ENCODE measurements around the gene COLGALT1. TPM values are rescaled to one million over a fixed set of nuclear protein-coding genes. Genes with fewer than 3 reads are reported as not detected.
"Not testable (repeated sequence)": the region's sequence is repeated elsewhere in the genome, so short reads cannot be mapped to it uniquely, and the experiment has no call there.

The COLGALT1 gene
- total and polyA plus RNA-seq, 2 experiments from 2014 or later, result 18.2 to 63.4 TPM

- H4K20me1 ChIP-seq (replicated peaks; ENCODE audit: insufficient read depth); H3K27me3 ChIP-seq (ENCODE audit: insufficient read depth); H3F3A ChIP-seq (replicated peaks; ENCODE audit: low read depth); H3K4me3 ChIP-seq; H3K36me3 ChIP-seq (ENCODE audit: insufficient read depth); H3K4me3 Mint-ChIP-seq; H2AFZ ChIP-seq; H3K4me2 ChIP-seq; H3K9me2 ChIP-seq (ENCODE audit: insufficient read depth); H3K4me1 ChIP-seq (ENCODE audit: insufficient read depth); DNase-seq (ENCODE audit: low spot score); H3K9me3 Mint-ChIP-seq; H3K27ac ChIP-seq (ENCODE audit: low read depth); H3K27me3 Mint-ChIP-seq (ENCODE audit: insufficient read depth, low read depth, poor library complexity); H3K27ac Mint-ChIP-seq; ATAC-seq; H3K4me1 Mint-ChIP-seq; H3K79me2 ChIP-seq (replicated peaks; ENCODE audit: insufficient read depth): not testable (repeated sequence)
- peaks cover 36% of the 10 kb centered on the region for H3K36me3 Mint-ChIP-seq (ENCODE audit: low read depth)
Measured at GRCh38 chr19:17518654-17519053, 36.8 kb upstream of the COLGALT1 start.

GRCh38 chr19:17519967-17520366 is 35.5 kb upstream of the COLGALT1 start:
- no peaks in the 10 kb centered on the region for H3K4me1 Mint-ChIP-seq
- H3K4me3 Mint-ChIP-seq, result no peak overlapping the region
- H3K27me3 Mint-ChIP-seq (ENCODE audit: insufficient read depth, low read depth, poor library complexity), result peaks cover 14% of the 10 kb centered on the region
- Histone ChIP-seq H3K9me2 (ENCODE audit: insufficient read depth) (no peaks in the 10 kb centered on the region), H3K79me2 (replicated peaks; ENCODE audit: insufficient read depth) (no peaks in the 10 kb centered on the region), H3F3A (replicated peaks; ENCODE audit: low read depth) (peaks cover 3% of the 10 kb centered on the region; the same call in 1 of the 2 replicates), H2AFZ (no peak overlapping the region), H4K20me1 (replicated peaks; ENCODE audit: insufficient read depth) (no peaks in the 10 kb centered on the region), H3K36me3 (ENCODE audit: insufficient read depth) (peaks cover 5% of the 10 kb centered on the region; the same call in 1 of the 2 replicates), H3K4me3 (no peak overlapping the region), H3K27ac (ENCODE audit: low read depth) (no peak overlapping the region), H3K27me3 (ENCODE audit: insufficient read depth) (no peaks in the 10 kb centered on the region), H3K4me1 (ENCODE audit: insufficient read depth) (no peaks in the 10 kb centered on the region), H3K4me2 (no peak overlapping the region)
- DNase-seq (ENCODE audit: low spot score), result no peak
- no peak overlapping the region for H3K27ac Mint-ChIP-seq
- H3K36me3 Mint-ChIP-seq (ENCODE audit: low read depth), result peaks cover 36% of the 10 kb centered on the region
- peaks cover 10% of the 10 kb centered on the region; the same call in 2 of the 3 replicates for H3K9me3 Mint-ChIP-seq
- no peak for ATAC-seq
- TF ChIP-seq ZNF331 (CRISPR knock-in tag; IDR thresholded peaks at IDR 0.05; ENCODE audit: low read depth) (no peak), ZNF462 (CRISPR knock-in tag; IDR thresholded peaks at IDR 0.05) (no peak), JUNB (IDR thresholded peaks at IDR 0.05; ENCODE audit: unreplicated experiment) (no peak), CTCF (conservative IDR thresholded peaks at IDR 0.05; ENCODE audit: low read depth in 2 of 2) (no peak), NANOG (IDR thresholded peaks at IDR 0.05; ENCODE audit: borderline replicate concordance) (no peak), REST (IDR thresholded peaks at IDR 0.05; ENCODE audit: unreplicated experiment) (no peak), ZNF114 (CRISPR knock-in tag; IDR thresholded peaks at IDR 0.05) (no peak), EZH2 (IDR thresholded peaks at IDR 0.05; ENCODE audit: low read depth, unreplicated experiment) (no peak), POLR2AphosphoS5 (IDR thresholded peaks at IDR 0.05; ENCODE audit: low read depth) (no peak)
- TF ChIP-seq, protein P1, sequence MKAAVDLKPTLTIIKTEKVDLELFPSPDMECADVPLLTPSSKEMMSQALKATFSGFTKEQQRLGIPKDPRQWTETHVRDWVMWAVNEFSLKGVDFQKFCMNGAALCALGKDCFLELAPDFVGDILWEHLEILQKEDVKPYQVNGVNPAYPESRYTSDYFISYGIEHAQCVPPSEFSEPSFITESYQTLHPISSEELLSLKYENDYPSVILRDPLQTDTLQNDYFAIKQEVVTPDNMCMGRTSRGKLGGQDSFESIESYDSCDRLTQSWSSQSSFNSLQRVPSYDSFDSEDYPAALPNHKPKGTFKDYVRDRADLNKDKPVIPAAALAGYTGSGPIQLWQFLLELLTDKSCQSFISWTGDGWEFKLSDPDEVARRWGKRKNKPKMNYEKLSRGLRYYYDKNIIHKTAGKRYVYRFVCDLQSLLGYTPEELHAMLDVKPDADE (IDR thresholded peaks at IDR 0.05), result no peak
